Hepatocyte (in vitro differentiated cells): ENCODE results near the gene ABHD8. TPM values are rescaled to one million over a fixed set of nuclear protein-coding genes. Genes with fewer than 3 reads are reported as not detected.

Experiments used
- DNase-seq: peaks from one replicate; pipeline ENCODE4 v3.0.0-alpha.2; 2016; ENCODE audit warnings: low spot score
- H2AFZ ChIP-seq: fragments of 200-600 bp; sonication (generic); 2 replicates; pipeline ENCODE4 v1.6.0; 2016; ENCODE audit warnings: antibody characterized with exemption, mild to moderate bottlenecking
- H3K27ac ChIP-seq: fragments of 200-600 bp; sonication (generic); 2 replicates; pipeline ENCODE4 v1.5.1; 2016; ENCODE audit warnings: mild to moderate bottlenecking
- H3K27me3 ChIP-seq: fragments of 200-600 bp; sonication (generic); 2 replicates; pipeline ENCODE4 v1.6.1; 2016
- H3K36me3 ChIP-seq: fragments of 200-600 bp; sonication (generic); replicated peaks from 2 replicates; pipeline ENCODE4 v1.5.1; 2016; ENCODE audit warnings: low read depth; ENCODE audit not compliant: insufficient read depth
- H3K4me1 ChIP-seq: fragments of 200-600 bp; sonication (generic); 2 replicates; pipeline ENCODE4 v1.5.1; 2016; ENCODE audit warnings: mild to moderate bottlenecking, moderate library complexity; ENCODE audit not compliant: insufficient read depth
- H3K4me2 ChIP-seq: fragments of 200-600 bp; sonication (generic); 2 replicates; pipeline ENCODE4 v1.6.0; 2016
- H3K4me3 ChIP-seq: fragments of 200-600 bp; sonication (generic); 2 replicates; pipeline ENCODE4 v1.5.1; 2016; ENCODE audit warnings: mild to moderate bottlenecking
- H3K79me2 ChIP-seq: fragments of 200-600 bp; sonication (generic); 2 replicates; pipeline ENCODE4 v1.6.0; 2017; ENCODE audit warnings: mild to moderate bottlenecking
- H3K9me2 ChIP-seq: fragments of 200-600 bp; sonication (generic); replicated peaks from 2 replicates; pipeline ENCODE4 v1.6.0; 2017; ENCODE audit warnings: mild to moderate bottlenecking; ENCODE audit not compliant: insufficient read depth
- H3K9me3 ChIP-seq: fragments of 200-600 bp; sonication (generic); 2 replicates; pipeline ENCODE4 v1.5.1; 2016; ENCODE audit warnings: low read depth, mild to moderate bottlenecking
- H4K20me1 ChIP-seq: fragments of 200-600 bp; sonication (generic); 2 replicates; pipeline ENCODE4 v1.6.0; 2016; ENCODE audit warnings: mild to moderate bottlenecking; ENCODE audit not compliant: insufficient read depth, poor library complexity, severe bottlenecking
- EZH2 ChIP-seq: fragments of 200-600 bp; sonication (generic); IDR thresholded peaks from 2 replicates; pipeline ENCODE4 v1.6.1; 2016; ENCODE audit warnings: antibody characterized with exemption, mild to moderate bottlenecking, borderline replicate concordance
- EZH2phosphoT487 ChIP-seq: fragments of 200-600 bp; sonication (generic); IDR thresholded peaks from one replicate; pipeline ENCODE4 v1.6.1; 2018; ENCODE audit warnings: antibody characterized with exemption, mild to moderate bottlenecking, low read depth, moderate library complexity; ENCODE audit not compliant: unreplicated experiment, severe bottlenecking
- WGBS: methylation state at CpG from one replicate; pipeline ENCODE4 v1.1.6; 2016; ENCODE audit warnings: low lambda C conversion rate; ENCODE audit errors: missing lambda C conversion rate; 5-methylcytosine and 5-hydroxymethylcytosine counted together
- polyA plus RNA-seq: library from polyadenylated mRNA; unstranded; fragments of >200 nt; fragmentation: Nextera tagmentation; extraction: Ambion mirVana; gene quantifications from 2 replicates; pipeline ENCODE4 v1.2.1, GENCODE V29; 2016
- total RNA-seq: library from RNA; depleted of rRNA; stranded (reverse); fragments of >200 nt; gene quantifications from 2 replicates; pipeline ENCODE4 v1.2.3, GENCODE V29; 2014
- TF ChIP-seq, protein P1 (sequence below): fragments of 200-600 bp; sonication (generic); IDR thresholded peaks from 2 replicates; pipeline ENCODE4 v1.5.1; 2016; ENCODE audit warnings: antibody characterized with exemption, mild to moderate bottlenecking; ENCODE audit not compliant: poor library complexity

Gene ABHD8
- total and polyA plus RNA-seq, 2 experiments from 2014 or later, result 12.9 to 17.6 TPM

GRCh38 chr19:17346109-17346671, 43.0 kb upstream of the ABHD8 start:
- peak overlapping the region; percentile 25 for H3K4me2 ChIP-seq
- 23% methylated on average over 23 of the region's 24 CpGs for WGBS
- no peaks in the 10 kb centered on the region for H3K36me3 ChIP-seq
- no peaks in the 10 kb centered on the region for H4K20me1 ChIP-seq
- DNase-seq, result peak; percentile 81
- H3K27me3 ChIP-seq, result no peaks in the 10 kb centered on the region
- no peaks in the 10 kb centered on the region for H3K4me1 ChIP-seq
- no peaks in the 10 kb centered on the region for H3K9me3 ChIP-seq
- no peak overlapping the region for H3K4me3 ChIP-seq
- H2AFZ ChIP-seq, result no peak overlapping the region
- H3K27ac ChIP-seq, result no peak overlapping the region
- no peaks in the 10 kb centered on the region for H3K79me2 ChIP-seq
- no peaks in the 10 kb centered on the region for H3K9me2 ChIP-seq
- no peak for TF ChIP-seq EZH2phosphoT487
- TF ChIP-seq EZH2, result no peak
- TF ChIP-seq, protein P1, sequence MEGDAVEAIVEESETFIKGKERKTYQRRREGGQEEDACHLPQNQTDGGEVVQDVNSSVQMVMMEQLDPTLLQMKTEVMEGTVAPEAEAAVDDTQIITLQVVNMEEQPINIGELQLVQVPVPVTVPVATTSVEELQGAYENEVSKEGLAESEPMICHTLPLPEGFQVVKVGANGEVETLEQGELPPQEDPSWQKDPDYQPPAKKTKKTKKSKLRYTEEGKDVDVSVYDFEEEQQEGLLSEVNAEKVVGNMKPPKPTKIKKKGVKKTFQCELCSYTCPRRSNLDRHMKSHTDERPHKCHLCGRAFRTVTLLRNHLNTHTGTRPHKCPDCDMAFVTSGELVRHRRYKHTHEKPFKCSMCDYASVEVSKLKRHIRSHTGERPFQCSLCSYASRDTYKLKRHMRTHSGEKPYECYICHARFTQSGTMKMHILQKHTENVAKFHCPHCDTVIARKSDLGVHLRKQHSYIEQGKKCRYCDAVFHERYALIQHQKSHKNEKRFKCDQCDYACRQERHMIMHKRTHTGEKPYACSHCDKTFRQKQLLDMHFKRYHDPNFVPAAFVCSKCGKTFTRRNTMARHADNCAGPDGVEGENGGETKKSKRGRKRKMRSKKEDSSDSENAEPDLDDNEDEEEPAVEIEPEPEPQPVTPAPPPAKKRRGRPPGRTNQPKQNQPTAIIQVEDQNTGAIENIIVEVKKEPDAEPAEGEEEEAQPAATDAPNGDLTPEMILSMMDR, result peak; percentile 79

GRCh38 chr19:17341845-17342244, 38.6 kb upstream of the ABHD8 start:
- H3K4me1 ChIP-seq, result peaks cover 3% of the 10 kb centered on the region
- no peak overlapping the region for H3K4me3 ChIP-seq
- no peaks in the 10 kb centered on the region for H3K9me2 ChIP-seq
- H4K20me1 ChIP-seq, result no peaks in the 10 kb centered on the region
- TF ChIP-seq EZH2phosphoT487, result no peak
- no peak for TF ChIP-seq EZH2
- TF ChIP-seq, protein P1, result no peak
- no peak overlapping the region for H2AFZ ChIP-seq
- no peak overlapping the region for H3K4me2 ChIP-seq
- no peak overlapping the region for H3K27ac ChIP-seq
- H3K36me3 ChIP-seq, result no peaks in the 10 kb centered on the region
- no peaks in the 10 kb centered on the region for H3K9me3 ChIP-seq
- H3K79me2 ChIP-seq, result peaks cover 8% of the 10 kb centered on the region
- DNase-seq, result no peak
- H3K27me3 ChIP-seq, result no peaks in the 10 kb centered on the region
- WGBS, result 87% methylated on average over 7 of the region's 7 CpGs

DNA sequence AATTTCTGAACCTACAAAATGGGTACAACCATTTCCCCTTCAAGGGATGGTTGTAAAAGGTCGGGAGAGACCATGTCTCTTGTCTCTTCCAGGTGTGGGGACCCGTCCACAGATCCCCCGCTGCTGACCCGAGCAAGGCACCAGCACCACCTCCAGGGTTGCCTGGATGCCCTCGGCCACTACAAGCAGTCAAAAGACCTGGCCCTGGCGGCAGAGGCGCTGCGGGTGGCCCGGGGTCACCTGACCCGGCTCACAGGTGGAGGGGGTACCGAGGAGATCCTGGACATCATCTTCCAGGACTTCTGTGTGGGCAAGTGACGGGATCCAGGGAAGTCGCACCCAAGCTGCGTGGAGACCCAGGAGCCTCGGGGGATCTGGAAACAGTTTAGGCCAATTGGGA, 38.2 kb upstream of the ABHD8 start:
- H3K4me1 ChIP-seq, result peaks cover 3% of the 10 kb centered on the region
- H3K4me3 ChIP-seq, result no peak overlapping the region
- no peaks in the 10 kb centered on the region for H3K9me2 ChIP-seq
- no peak for DNase-seq
- WGBS, result 96% methylated on average over 15 of the region's 15 CpGs
- no peak for TF ChIP-seq EZH2
- no peak for TF ChIP-seq EZH2phosphoT487
- TF ChIP-seq, protein P1, result no peak
- H2AFZ ChIP-seq, result no peak overlapping the region
- H3K36me3 ChIP-seq, result no peaks in the 10 kb centered on the region
- H3K27me3 ChIP-seq, result no peaks in the 10 kb centered on the region
- no peak overlapping the region for H3K4me2 ChIP-seq
- H4K20me1 ChIP-seq, result no peaks in the 10 kb centered on the region
- no peaks in the 10 kb centered on the region for H3K9me3 ChIP-seq
- H3K79me2 ChIP-seq, result peaks cover 8% of the 10 kb centered on the region
- H3K27ac ChIP-seq, result no peak overlapping the region
